ENCODE data around the gene BCCIP. TPM values are rescaled to one million over a fixed set of nuclear protein-coding genes. Genes with fewer than 3 reads are reported as not detected.

Gene BCCIP
- total and polyA plus RNA-seq, 2 donors (not counting 1 experiment from before 2014, with no cell fraction given): 10.5 to 40.7 TPM

GRCh38 chr10:125797994-125798662 is 25.2 kb upstream of the BCCIP start:
- Mint-ChIP-seq H3K4me1 (no peaks in the 10 kb centered on the region), H3K27me3 (no peaks in the 10 kb centered on the region), H3K4me3 (no peak overlapping the region), H3K9me3 (ENCODE audit: insufficient read depth) (no peaks in the 10 kb centered on the region), H3K27ac (no peak overlapping the region)
- H3K36me3 ChIP-seq (replicated peaks in 1 of 2; ENCODE audit: control extremely low read depth in 1 of 2, control insufficient read depth in 1 of 2, extremely low read depth in 1 of 2, insufficient read depth in 2 of 2, low read length in 1 of 2): peaks cover 3 to 42% of the 10 kb centered on the region in 2 experiments
- no peak overlapping the region for H3K9ac ChIP-seq (ENCODE audit: low read length)
- no peak overlapping the region for H3K4me3 ChIP-seq (ENCODE audit: control extremely low read depth in 1 of 5, extremely low read depth in 1 of 5, insufficient read depth in 1 of 5, low read depth in 2 of 5, low read length in 4 of 5)
- ChIA-PET CTCF (no interaction called here), POLR2A (no interaction called here)
- H3K4me1 ChIP-seq (ENCODE audit: control insufficient read depth in 2 of 2, insufficient read depth in 2 of 2, low read length in 2 of 2): no peaks in the 10 kb centered on the region
- H4K20me1 ChIP-seq (ENCODE audit: control insufficient read depth, insufficient read depth, low read length, poor library complexity, severe bottlenecking): no peaks in the 10 kb centered on the region
- ATAC-seq (ENCODE audit: low read depth) (no peak), DNase-seq (no peak)
- no peak overlapping the region for H2AFZ ChIP-seq (ENCODE audit: insufficient read depth, low read depth, low read length, poor library complexity, severe bottlenecking)
- WGBS (ENCODE audit: insufficient coverage): 81% methylated on average over 4 of the region's 5 CpGs
- no peaks in the 10 kb centered on the region for H3K79me2 ChIP-seq (ENCODE audit: control insufficient read depth, insufficient read depth, low read length)
- TF ChIP-seq EZH2 (IDR thresholded peaks at IDR 0.05; ENCODE audit: borderline replicate concordance, insufficient read depth, low read depth, low read length, poor library complexity, severe bottlenecking): no peak
- TF ChIP-seq CTCF (IDR thresholded peaks at IDR 0.05): no peak
- intact Hi-C loops (cut with micrococcal nuclease): no loop called here
- no peaks in the 10 kb centered on the region for H3K9me3 ChIP-seq (ENCODE audit: control extremely low read depth in 1 of 3, control insufficient read depth in 2 of 3, insufficient read depth in 1 of 3, low read length in 2 of 3)
- no peaks in the 10 kb centered on the region for H3K27me3 ChIP-seq (replicated peaks in 1 of 4; ENCODE audit: control extremely low read depth in 1 of 4, control insufficient read depth in 3 of 4, insufficient read depth in 4 of 4, low read length in 3 of 4)
- no peak overlapping the region for H3K27ac ChIP-seq (ENCODE audit: low read length in 2 of 2)
- H3K4me2 ChIP-seq (replicated peaks; ENCODE audit: low read depth, low read length, poor library complexity, severe bottlenecking): no peak overlapping the region

GRCh38 chr10:125799451-125800182 is 23.7 kb upstream of the BCCIP start:
- no peaks in the 10 kb centered on the region for H3K27me3 ChIP-seq (replicated peaks in 1 of 4; ENCODE audit: control extremely low read depth in 1 of 4, control insufficient read depth in 3 of 4, insufficient read depth in 4 of 4, low read length in 3 of 4)
- H3K9me3 Mint-ChIP-seq (ENCODE audit: insufficient read depth): no peaks in the 10 kb centered on the region
- no peaks in the 10 kb centered on the region for H3K4me1 Mint-ChIP-seq
- ChIA-PET CTCF (interaction anchor here (1.5 kb wide), 1 partner anchor 51 kb away, joined by 3 read pairs; no protein-coding TSS in a partner anchor), POLR2A (no interaction called here)
- intact Hi-C loops (cut with micrococcal nuclease): no loop called here
- peaks cover 0 to 35% of the 10 kb centered on the region in 2 experiments for H3K36me3 ChIP-seq (replicated peaks in 1 of 2; ENCODE audit: control extremely low read depth in 1 of 2, control insufficient read depth in 1 of 2, extremely low read depth in 1 of 2, insufficient read depth in 2 of 2, low read length in 1 of 2)
- H3K4me3 Mint-ChIP-seq: no peak overlapping the region
- no peak overlapping the region for H3K27ac Mint-ChIP-seq
- H3K9me3 ChIP-seq (ENCODE audit: control extremely low read depth in 1 of 3, control insufficient read depth in 2 of 3, insufficient read depth in 1 of 3, low read length in 2 of 3): no peaks in the 10 kb centered on the region
- no peaks in the 10 kb centered on the region for H4K20me1 ChIP-seq (ENCODE audit: control insufficient read depth, insufficient read depth, low read length, poor library complexity, severe bottlenecking)
- WGBS (ENCODE audit: insufficient coverage): 100% methylated on average over 1 of the region's 8 CpGs
- no peaks in the 10 kb centered on the region for H3K27me3 Mint-ChIP-seq
- no peak for TF ChIP-seq EZH2 (IDR thresholded peaks at IDR 0.05; ENCODE audit: borderline replicate concordance, insufficient read depth, low read depth, low read length, poor library complexity, severe bottlenecking)
- TF ChIP-seq CTCF (IDR thresholded peaks at IDR 0.05): no peak
- no peak overlapping the region for H3K4me3 ChIP-seq (ENCODE audit: control extremely low read depth in 1 of 5, extremely low read depth in 1 of 5, insufficient read depth in 1 of 5, low read depth in 2 of 5, low read length in 4 of 5)
- no peak for ATAC-seq (ENCODE audit: low read depth)
- H3K9ac ChIP-seq (ENCODE audit: low read length): no peak overlapping the region
- H3K4me1 ChIP-seq (ENCODE audit: control insufficient read depth in 2 of 2, insufficient read depth in 2 of 2, low read length in 2 of 2): no peaks in the 10 kb centered on the region
- H3K79me2 ChIP-seq (ENCODE audit: control insufficient read depth, insufficient read depth, low read length): no peaks in the 10 kb centered on the region
- H3K4me2 ChIP-seq (replicated peaks; ENCODE audit: low read depth, low read length, poor library complexity, severe bottlenecking): no peak overlapping the region
- no peak overlapping the region for H3K27ac ChIP-seq (ENCODE audit: low read length in 2 of 2)
- no peak for DNase-seq
- no peak overlapping the region for H2AFZ ChIP-seq (ENCODE audit: insufficient read depth, low read depth, low read length, poor library complexity, severe bottlenecking)

Measured in B cell (primary cell).